Vagina (tissue), 2 donors: ENCODE data around the gene PCGF1. TPM values are rescaled to one million over a fixed set of nuclear protein-coding genes. Genes with fewer than 3 reads are reported as not detected.
"Not testable (repeated sequence)": the region's sequence is repeated elsewhere in the genome, so short reads cannot be mapped to it uniquely, and the experiment has no call there.

ENCODE experiments used
- DNase-seq, 2 donors: peaks; one replicate each; pipeline ENCODE4 v3.0.0-alpha.2; 2017; ENCODE audit errors: extremely low spot score in 2 of 2
- H3K27ac ChIP-seq: fragments of 200-600 bp; sonication (generic); one replicate; pipeline ENCODE4 v1.5.1; 2019
- H3K27me3 ChIP-seq: fragments of 200-600 bp; sonication (generic); one replicate; pipeline ENCODE4 v1.5.1; 2019
- H3K36me3 ChIP-seq, 2 donors: fragments of 200-600 bp; sonication (generic); one replicate each; pipeline ENCODE4 v1.5.1; 2017 to 2019
- H3K4me1 ChIP-seq: fragments of 200-600 bp; sonication (generic); one replicate; pipeline ENCODE4 v1.5.1; 2019
- H3K4me3 ChIP-seq, 2 donors: fragments of 200-600 bp; sonication (generic); 1 replicate in 1 of 2; 2 replicates in 1 of 2; pipeline ENCODE4 v1.5.1; 2016 to 2019
- H3K9me3 ChIP-seq: fragments of 200-600 bp; sonication (generic); one replicate; pipeline ENCODE4 v1.5.1; 2019
- CTCF ChIP-seq, 3 experiments: fragments of 450-650 bp in 2 of 3; fragments of 200-600 bp in 1 of 3; sonication (generic) in 1 of 3; IDR thresholded peaks; one replicate each; pipeline ENCODE4 v1.5.1; 2017 to 2019; ENCODE audit warnings: antibody characterized with exemption in 3 of 3, mild to moderate bottlenecking in 2 of 3, moderate library complexity in 2 of 3
- POLR2A ChIP-seq, 2 donors: fragments of 450-650 bp; IDR thresholded peaks; one replicate each; pipeline ENCODE4 v1.6.1; 2017; ENCODE audit warnings: antibody characterized with exemption in 2 of 2, mild to moderate bottlenecking in 2 of 2, moderate library complexity in 2 of 2
- POLR2AphosphoS5 ChIP-seq, 2 donors: sonication (generic); formaldehyde crosslinking; IDR thresholded peaks; one replicate each; pipeline ENCODE4 v1.9.0; 2017; ENCODE audit warnings: antibody characterized with exemption in 2 of 2, mild to moderate bottlenecking in 2 of 2, low read depth in 1 of 2; ENCODE audit not compliant: insufficient read depth in 1 of 2
- intact Hi-C: fragments of 100-400 bp; cut with DNase I; formaldehyde crosslinking; loops from one replicate; pipeline ENCODE4 v1.15.1; 2023
- total RNA-seq: library from RNA; depleted of rRNA; stranded (reverse); fragments of >200 nt; gene quantifications from one replicate; pipeline ENCODE4 v1.2.3, GENCODE V29; 2016

The PCGF1 gene
- total RNA-seq, 1 donor from 2014 or later, result 14.7 TPM

- DNase-seq, result no peak
- Histone ChIP-seq H3K9me3 (no peaks in the 10 kb centered on the region), H3K4me1 (peaks cover 37% of the 10 kb centered on the region), H3K27me3 (no peaks in the 10 kb centered on the region), H3K36me3 (peaks cover 0 to 12% of the 10 kb centered on the region in 2 donors), H3K27ac (no peak overlapping the region), H3K4me3 (no peak overlapping the region)
- no peak for TF ChIP-seq POLR2AphosphoS5 (IDR thresholded peaks at IDR 0.05; ENCODE audit: insufficient read depth in 1 of 2, low read depth in 1 of 2)
- TF ChIP-seq CTCF (IDR thresholded peaks at IDR 0.05), result no peak
- TF ChIP-seq POLR2A (IDR thresholded peaks at IDR 0.05), result no peak
- intact Hi-C loops, result no loop called here
Measured at GRCh38 chr2:74462054-74462785, 45.3 kb downstream of the PCGF1 start.

GRCh38 chr2:74461187-74462053 is 46.1 kb downstream of the PCGF1 start:
- intact Hi-C loops, result no loop called here
- Histone ChIP-seq H3K4me1 (peaks cover 45% of the 10 kb centered on the region), H3K27ac (no peak overlapping the region), H3K27me3 (no peaks in the 10 kb centered on the region), H3K9me3 (no peaks in the 10 kb centered on the region), H3K4me3 (no peak overlapping the region), H3K36me3 (peaks cover 0 to 12% of the 10 kb centered on the region in 2 donors)
- no peak for DNase-seq
- TF ChIP-seq POLR2AphosphoS5 (IDR thresholded peaks at IDR 0.05; ENCODE audit: insufficient read depth in 1 of 2, low read depth in 1 of 2), result no peak
- TF ChIP-seq POLR2A (IDR thresholded peaks at IDR 0.05), result no peak
- no peak for TF ChIP-seq CTCF (IDR thresholded peaks at IDR 0.05)

- intact Hi-C loops, H3K27me3 ChIP-seq, H3K4me3 ChIP-seq, DNase-seq, H3K27ac ChIP-seq, H3K9me3 ChIP-seq: not testable (repeated sequence)
- Histone ChIP-seq H3K36me3 (peaks cover 0 to 12% of the 10 kb centered on the region in 2 donors), H3K4me1 (peaks cover 50% of the 10 kb centered on the region)
Measured at GRCh38 chr2:74460187-74460586, 47.3 kb downstream of the PCGF1 start.

GRCh38 chr2:74459503-74460118 is 47.9 kb downstream of the PCGF1 start:
- H3K4me1 ChIP-seq, result peaks cover 50% of the 10 kb centered on the region
- H3K4me3 ChIP-seq, intact Hi-C loops, H3K27ac ChIP-seq, H3K27me3 ChIP-seq, H3K9me3 ChIP-seq, DNase-seq: not testable (repeated sequence)
- H3K36me3 ChIP-seq, result peaks cover 0 to 12% of the 10 kb centered on the region in 2 donors

GRCh38 chr2:74458938-74459363 is 48.5 kb downstream of the PCGF1 start:
- H3K4me1 ChIP-seq, result peaks cover 43% of the 10 kb centered on the region
- H3K9me3 ChIP-seq, result no peaks in the 10 kb centered on the region
- intact Hi-C loops, result no loop called here

More at GRCh38 chr2:74458938-74459363, 48.5 kb downstream of the PCGF1 start:
- DNase-seq, result no peak
- H3K27ac ChIP-seq, result peak overlapping the region; percentile 66
- H3K36me3 ChIP-seq, result peaks cover 0 to 12% of the 10 kb centered on the region in 2 donors
- H3K27me3 ChIP-seq, result no peaks in the 10 kb centered on the region
- peak overlapping the region; percentile 79 to 88 for H3K4me3 ChIP-seq
- TF ChIP-seq POLR2A (IDR thresholded peaks at IDR 0.05) (no peak), CTCF (IDR thresholded peaks at IDR 0.05) (no peak), POLR2AphosphoS5 (IDR thresholded peaks at IDR 0.05; ENCODE audit: insufficient read depth in 1 of 2, low read depth in 1 of 2) (no peak)
